Measurements from ENCODE around the gene F2RL3.

Gene F2RL3

GRCh38 chr19:16896146-16897028 lies 7.6 kb downstream of the F2RL3 start:
- DNase-seq, result no peak

GRCh38 chr19:16897029-16897855 lies 8.4 kb downstream of the F2RL3 start:
- DNase-seq, result no peak

GRCh38 chr19:16897856-16898161 lies 9.0 kb downstream of the F2RL3 start:
- no peak for DNase-seq

GRCh38 chr19:16898361-16899015 lies 9.7 kb downstream of the F2RL3 start:
- no peak for DNase-seq

- no peak for DNase-seq
These were observed 10.8 kb downstream of the F2RL3 start for GRCh38 chr19:16899566-16900075.

- no peak for DNase-seq
These were observed 12.8 kb downstream of the F2RL3 start for GRCh38 chr19:16901491-16902175.

GRCh38 chr19:16902545-16902944 lies 13.7 kb downstream of the F2RL3 start:
- DNase-seq, result no peak

GRCh38 chr19:16903347-16903746 lies 14.5 kb downstream of the F2RL3 start:
- no peak for DNase-seq

- no peak for DNase-seq
These were observed 15.8 kb downstream of the F2RL3 start for GRCh38 chr19:16904599-16904998.

GRCh38 chr19:16908759-16909158 lies 20.0 kb downstream of the F2RL3 start:
- no peak for DNase-seq

GRCh38 chr19:16911046-16911445 lies 22.2 kb downstream of the F2RL3 start:
- no peak for DNase-seq

GRCh38 chr19:16912780-16913179 lies 24.0 kb downstream of the F2RL3 start:
- no peak for DNase-seq

GRCh38 chr19:16914421-16914820 lies 25.6 kb downstream of the F2RL3 start:
- DNase-seq, result no peak

GRCh38 chr19:16915135-16915534 lies 26.3 kb downstream of the F2RL3 start:
- DNase-seq, result no peak

- DNase-seq, result no peak
These were observed 26.9 kb downstream of the F2RL3 start for GRCh38 chr19:16915734-16916133.

- no peak for DNase-seq
These were observed 28.6 kb downstream of the F2RL3 start for GRCh38 chr19:16917401-16917800.

- no peak for DNase-seq
These were observed 30.7 kb downstream of the F2RL3 start for GRCh38 chr19:16919496-16919895.

- DNase-seq, result no peak
These were observed 32.2 kb downstream of the F2RL3 start for GRCh38 chr19:16920816-16921529.

- no peak for DNase-seq
These were observed 33.2 kb downstream of the F2RL3 start for GRCh38 chr19:16921766-16922591.

- DNase-seq, result no peak
These were observed 33.8 kb downstream of the F2RL3 start for GRCh38 chr19:16922592-16922934.

GRCh38 chr19:16922949-16923348 lies 34.1 kb downstream of the F2RL3 start:
- DNase-seq, result no peak
